Cerebellar cortex (tissue), 1 donor: ENCODE results near the gene DAB2IP.
A peak's percentile ranks its signal among the peaks of the same experiment; 100 is the strongest.
"Not testable (repeated sequence)": the region's sequence is repeated elsewhere in the genome, so short reads cannot be mapped to it uniquely, and the experiment has no call there.

Source experiments
- DNase-seq: peaks from one replicate; pipeline ENCODE4 v3.0.0-alpha.2; 2015; ENCODE audit warnings: low spot score

DAB2IP gene

GRCh38 chr9:121727295-121728020, 76.0 kb downstream of the DAB2IP start:
- DNase-seq: no peak

- no peak for DNase-seq
Measured at GRCh38 chr9:121728916-121729315, 77.5 kb downstream of the DAB2IP start.

DNA sequence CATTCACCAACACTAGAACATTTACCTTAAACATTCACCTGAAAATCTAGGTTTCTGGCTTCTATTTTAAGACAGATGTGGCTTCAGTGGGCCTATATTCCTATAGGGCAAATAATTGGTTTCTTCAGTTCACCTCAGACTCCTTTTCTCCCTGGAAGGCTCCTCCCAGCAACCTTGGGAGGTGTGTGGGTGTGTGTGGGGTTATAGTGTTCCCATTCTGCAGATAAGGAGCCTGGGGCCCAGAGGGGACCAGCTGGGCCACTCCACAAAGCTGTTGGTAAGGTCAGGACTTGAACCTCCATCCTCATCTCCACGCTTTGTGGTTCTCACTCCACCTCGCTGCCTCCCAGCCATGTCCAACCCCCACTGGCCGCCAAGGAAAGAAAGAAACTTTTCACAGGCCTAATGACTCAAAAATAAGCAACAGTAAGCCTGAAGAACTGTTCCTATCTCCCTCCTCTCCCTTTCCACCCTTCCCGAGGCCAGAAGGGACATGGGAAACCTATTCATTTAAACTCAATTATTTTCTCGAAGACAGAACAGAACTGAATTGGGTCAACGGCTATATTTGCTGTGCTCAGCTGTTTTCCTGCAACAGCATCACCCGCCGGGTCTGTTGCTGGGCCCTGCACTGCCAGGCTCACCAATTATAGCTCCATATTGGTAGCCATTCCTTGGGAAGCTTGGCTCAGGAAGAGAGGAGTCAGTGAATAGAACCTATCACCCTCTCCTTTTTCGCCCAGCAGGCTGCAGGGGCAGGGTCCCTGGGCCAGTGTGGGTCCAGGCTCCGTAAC, 78.5 kb downstream of the DAB2IP start:
- DNase-seq: no peak

GRCh38 chr9:121731090-121731489, 79.7 kb downstream of the DAB2IP start:
- DNase-seq: no peak

- no peak for DNase-seq
Measured at GRCh38 chr9:121731919-121732318, 80.5 kb downstream of the DAB2IP start.

GRCh38 chr9:121732389-121732788, 81.0 kb downstream of the DAB2IP start:
- no peak for DNase-seq

DNA sequence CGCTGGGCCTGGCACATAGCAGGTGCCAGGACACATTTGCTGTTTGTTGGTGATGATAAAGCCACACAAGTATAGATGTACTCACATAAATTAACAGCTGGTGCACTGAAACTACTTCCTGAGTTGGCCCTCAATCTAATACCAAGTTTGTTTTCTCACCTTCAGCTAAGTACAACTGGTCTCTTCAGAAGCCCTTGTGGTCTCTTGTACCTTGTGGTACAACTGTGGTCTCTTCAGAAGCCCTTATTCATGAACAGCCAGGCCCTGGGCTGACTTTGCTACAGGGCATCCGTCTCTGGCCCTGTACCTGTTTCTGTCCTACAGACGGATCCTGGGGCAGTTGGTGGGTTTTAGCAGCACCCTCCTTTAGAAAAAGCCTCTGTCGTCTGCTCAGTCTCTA, 81.5 kb downstream of the DAB2IP start:
- no peak for DNase-seq

DNA sequence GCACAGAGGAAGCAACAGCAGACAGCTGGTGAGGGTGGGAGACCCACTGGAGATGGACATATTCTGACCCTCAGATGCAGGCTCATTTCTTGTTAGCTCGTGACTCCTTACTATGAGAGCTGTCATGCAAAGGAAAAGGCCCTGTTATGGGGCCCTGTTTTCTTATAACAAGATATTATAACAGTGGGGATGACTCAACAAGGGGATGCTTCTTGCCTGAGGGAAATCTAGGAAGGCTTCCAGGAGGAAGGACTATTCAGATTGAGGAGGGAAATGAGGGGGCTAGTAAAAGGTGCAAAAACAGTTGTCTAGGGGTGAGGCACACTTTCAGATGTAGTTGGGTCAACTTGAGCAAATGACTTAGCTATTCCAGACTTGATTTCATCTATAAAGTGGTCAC, 83.0 kb downstream of the DAB2IP start:
- no peak for DNase-seq

GRCh38 chr9:121735065-121735792, 83.8 kb downstream of the DAB2IP start:
- peak; percentile 59 for DNase-seq

DNA sequence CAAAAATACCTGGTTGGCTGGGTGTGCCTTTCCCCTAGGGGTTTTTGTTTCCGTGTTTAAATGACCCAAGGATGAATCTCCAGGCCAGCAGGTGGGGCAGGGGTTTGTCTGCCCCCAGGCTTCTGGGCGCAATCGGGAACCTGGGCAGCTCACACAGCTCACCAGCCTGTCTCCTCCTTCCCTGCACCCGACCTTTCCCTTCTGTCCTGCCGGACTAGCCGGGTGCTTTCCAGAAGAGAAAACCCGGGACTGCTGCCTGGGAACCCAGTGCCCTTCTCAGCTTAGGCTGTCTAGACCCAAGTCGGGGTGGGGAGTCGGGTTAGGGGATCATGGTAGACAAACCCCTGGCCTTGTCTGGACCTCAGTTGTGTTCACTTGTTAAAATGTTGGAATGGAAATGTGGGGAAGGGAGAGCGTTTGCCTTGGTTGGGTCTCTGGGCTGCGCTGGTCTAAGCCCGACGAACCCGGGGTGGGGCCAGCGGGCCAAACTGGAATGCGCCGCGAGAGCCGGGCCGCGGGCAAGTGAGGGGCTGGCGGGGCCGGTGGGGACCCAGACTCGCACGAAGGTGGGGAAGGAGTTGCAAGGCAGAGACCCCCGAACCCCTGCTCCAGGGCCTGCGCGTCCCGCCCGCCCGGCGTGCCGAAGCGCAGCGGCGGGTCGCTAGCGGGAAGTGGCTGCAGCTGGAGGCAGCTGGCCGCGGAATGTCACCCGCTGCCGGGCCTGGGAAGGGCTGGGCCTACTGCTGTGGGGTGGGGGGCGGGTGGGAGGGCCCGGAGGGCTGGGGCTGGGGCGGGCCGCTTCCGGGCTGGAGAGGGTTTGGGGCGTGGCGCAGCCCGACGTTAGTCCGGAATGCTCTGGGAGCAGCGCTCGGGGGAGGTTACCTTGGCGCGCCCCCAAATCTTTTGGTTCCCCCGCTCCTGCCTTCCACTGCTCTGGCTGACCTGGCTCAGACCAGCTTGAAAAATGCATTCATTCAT, 84.6 kb downstream of the DAB2IP start:
- no peak for DNase-seq

DNA sequence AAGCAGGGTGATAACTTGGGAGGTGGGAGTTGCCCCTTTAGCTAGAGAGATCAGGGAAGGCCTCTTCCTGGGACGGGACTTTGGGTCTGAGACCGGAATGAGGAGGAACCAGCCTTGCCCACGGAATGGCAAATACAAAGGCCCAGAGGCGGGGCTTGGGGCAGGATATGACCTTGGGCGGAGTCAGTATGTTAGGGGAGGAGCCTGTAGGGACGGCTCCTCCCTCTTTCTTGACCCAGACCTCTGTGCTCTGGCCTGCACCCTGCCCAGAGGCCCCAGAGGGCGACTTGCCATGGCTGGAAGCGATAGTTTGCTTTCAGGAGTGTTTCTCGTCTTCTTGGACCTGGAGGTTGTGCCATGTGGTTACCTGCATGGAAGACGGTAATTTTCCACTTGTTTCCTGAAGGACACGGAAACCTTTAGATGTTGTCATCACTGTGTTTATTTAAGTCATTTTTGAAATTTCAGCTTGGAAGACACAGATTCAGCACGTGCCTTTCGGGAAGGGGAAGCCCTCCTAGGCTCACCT, 85.6 kb downstream of the DAB2IP start:
- no peak for DNase-seq

DNA sequence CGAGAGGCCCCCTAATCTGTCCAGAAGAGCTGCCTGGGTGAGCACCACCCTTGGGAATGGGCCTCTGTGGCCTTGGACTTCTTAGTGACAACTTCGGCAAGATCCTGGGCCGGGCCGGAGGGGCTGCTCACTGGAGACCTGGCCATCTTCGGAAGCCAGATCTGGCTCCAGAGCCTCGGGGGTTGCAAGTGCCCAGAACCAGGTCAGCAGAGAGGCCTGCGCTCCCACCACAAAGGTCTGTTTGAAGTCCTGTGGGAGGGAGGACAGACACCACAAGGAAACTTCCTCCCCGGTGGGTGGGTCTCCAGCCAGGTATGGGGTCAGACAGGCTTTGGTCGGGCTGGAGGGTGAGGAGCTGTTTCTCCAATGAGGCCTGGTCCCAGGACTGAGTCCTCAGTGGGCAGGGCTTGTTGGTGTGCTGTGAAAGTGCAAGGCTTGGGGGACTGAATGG, 86.1 kb downstream of the DAB2IP start:
- no peak for DNase-seq

DNA sequence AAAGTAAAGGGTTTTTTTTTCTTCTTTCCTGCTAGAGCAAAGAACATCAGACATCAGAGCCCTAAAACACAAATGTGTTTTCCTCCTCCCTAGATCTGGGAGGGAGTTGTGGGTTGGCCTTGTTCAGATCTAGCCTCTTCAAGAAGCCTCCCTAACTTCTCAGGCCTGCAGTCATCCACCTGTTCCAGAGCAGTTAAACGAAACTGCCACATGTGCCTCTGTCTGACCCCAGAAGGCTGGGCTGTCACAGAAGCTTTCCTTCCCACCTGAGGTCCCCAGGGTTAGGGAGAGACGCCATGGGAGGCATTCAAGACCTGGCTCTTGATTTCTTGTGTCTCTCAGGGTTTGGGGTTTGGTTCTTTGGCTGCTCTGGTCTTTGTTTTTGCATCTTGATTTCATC, 87.0 kb downstream of the DAB2IP start:
- DNase-seq: no peak

- DNase-seq: peak; percentile 62
Measured at GRCh38 chr9:121738968-121739367, 87.5 kb downstream of the DAB2IP start.

DNA sequence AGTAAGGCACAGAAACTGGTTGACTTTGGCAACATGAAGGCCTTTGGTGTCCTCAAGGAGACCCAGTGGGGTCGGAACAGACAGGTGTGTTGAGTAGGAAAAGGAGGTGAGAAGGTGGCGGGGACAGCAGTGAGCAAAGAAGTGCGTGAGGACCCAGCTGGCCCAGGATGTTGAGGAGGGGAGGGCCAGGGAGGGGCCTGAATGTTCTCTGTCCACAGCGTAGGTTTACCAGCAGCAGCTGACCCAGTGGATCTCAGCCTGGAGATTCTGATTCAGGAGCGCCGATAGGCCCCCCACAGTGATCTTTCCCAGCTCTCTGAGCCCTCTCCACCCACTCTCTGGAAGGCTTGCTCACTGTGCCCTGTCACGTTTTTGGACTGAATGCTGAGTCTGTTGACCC, 88.5 kb downstream of the DAB2IP start:
- no peak for DNase-seq

- DNase-seq: peak; percentile 78
Measured at GRCh38 chr9:121741228-121741918, 89.9 kb downstream of the DAB2IP start.

DNA sequence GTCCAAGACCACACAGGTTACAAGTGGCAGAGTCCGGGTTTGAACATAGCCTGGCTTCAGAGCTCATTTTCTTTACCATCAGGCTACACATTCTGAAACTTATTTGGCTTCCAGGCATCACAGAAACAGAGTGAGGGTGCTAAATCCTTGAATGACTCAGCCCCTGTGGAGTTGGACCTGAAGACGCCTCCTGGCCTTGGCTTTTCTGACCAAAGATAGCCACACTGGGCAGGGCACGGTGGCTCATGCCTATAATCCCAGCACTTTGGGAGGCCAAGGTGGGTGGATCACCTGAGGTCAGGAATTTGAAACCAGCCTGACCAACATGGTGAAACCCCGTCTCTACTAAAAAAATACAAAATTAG, 90.5 kb downstream of the DAB2IP start:
- DNase-seq: not testable (repeated sequence)

DNA sequence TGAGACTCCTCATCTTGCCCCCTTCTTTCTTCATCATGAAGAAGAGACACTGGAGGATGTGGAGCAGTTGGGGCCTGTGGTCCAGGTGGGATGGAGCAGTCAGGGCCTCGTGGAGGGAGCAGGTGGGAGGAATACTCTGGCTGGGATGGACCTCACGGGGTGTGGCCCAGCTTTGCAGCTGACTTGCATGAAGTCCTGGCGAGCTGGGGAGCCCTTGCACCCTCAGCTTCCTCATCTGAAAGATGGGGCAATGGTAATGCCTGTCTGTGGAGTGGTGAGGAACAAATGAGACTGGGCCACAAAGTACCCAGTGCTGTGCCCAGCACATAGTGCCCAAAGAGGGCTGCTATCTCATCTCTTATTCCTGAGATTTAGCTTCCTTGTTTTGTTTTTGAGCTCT, 91.5 kb downstream of the DAB2IP start:
- DNase-seq: no peak

GRCh38 chr9:121743441-121744001, 92.1 kb downstream of the DAB2IP start:
- peak; percentile 92 for DNase-seq

- DNase-seq: peak; percentile 60
Measured at GRCh38 chr9:121744002-121744686, 92.7 kb downstream of the DAB2IP start.
